GM19035 (cell line): ENCODE results near the gene RANBP10.

Experiments
- ATAC-seq: cut with Tn5 transposase; IDR thresholded peaks from one replicate; pipeline ENCODE4 v1.9.1; 2021; ENCODE audit not compliant: unreplicated experiment

RANBP10 gene

GRCh38 chr16:67679935-67680897, 126.1 kb downstream of the RANBP10 start:
- no peak for ATAC-seq

GRCh38 chr16:67678354-67679023, 127.9 kb downstream of the RANBP10 start:
- ATAC-seq, result no peak

GRCh38 chr16:67677712-67678111, 128.6 kb downstream of the RANBP10 start:
- ATAC-seq, result no peak

DNA sequence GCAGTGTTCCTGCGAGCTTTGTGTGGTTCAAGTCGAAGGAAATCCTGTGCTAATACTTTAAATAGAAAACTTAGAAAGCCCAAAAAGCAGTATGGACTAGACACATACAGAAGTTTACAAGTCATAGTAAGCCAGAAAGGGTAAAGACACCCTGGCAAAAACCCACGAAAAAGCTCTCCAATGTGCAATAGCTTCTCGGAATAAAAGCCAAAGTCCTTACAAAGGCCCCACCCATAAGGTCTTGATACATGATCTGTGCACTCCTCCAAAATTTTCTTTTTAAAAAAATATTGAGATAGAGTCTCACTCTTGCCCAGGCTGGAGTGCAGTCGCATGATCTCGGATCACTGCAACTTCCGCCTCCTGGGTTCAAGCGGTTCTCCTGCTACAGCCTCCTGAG, 129.4 kb downstream of the RANBP10 start:
- no peak for ATAC-seq

- ATAC-seq, result no peak
These were observed 129.8 kb downstream of the RANBP10 start for GRCh38 chr16:67676516-67676915.

DNA sequence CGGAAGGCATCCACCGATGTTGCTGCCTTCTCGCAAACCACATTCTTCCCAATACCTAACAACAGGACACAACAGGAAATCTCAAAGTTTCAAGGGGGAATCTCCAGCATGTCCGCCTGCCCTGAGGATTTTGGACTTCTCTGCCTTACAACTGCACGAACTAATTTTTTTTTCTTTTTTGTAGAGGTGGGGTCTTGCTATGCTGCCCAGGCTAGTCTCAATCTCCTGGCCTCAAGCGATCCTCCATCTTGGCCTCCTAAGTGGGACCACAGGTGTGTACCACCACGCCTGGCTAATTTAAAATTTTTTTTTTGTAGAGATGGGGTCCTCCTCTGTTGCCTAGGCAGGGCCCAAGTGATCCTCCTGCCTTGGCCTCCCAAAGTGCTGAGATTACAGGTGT, 130.4 kb downstream of the RANBP10 start:
- no peak for ATAC-seq

DNA sequence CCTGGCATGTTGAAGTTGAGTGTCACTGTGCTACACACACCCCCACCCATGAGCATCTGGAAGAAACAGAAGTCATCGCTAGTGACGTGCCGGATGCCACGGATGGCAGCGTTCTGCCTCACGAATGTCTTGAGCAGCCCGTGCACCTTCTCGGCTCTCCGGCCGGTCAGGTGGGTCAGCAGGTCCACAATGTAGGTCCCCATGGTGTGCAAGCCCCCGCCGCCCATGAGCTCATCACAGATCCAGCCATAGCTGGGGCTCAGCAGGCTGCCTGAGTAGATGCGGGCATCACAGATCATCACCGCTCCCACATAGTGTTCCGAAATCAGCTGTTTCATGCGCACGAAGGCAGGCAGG, 130.8 kb downstream of the RANBP10 start:
- no peak for ATAC-seq

DNA sequence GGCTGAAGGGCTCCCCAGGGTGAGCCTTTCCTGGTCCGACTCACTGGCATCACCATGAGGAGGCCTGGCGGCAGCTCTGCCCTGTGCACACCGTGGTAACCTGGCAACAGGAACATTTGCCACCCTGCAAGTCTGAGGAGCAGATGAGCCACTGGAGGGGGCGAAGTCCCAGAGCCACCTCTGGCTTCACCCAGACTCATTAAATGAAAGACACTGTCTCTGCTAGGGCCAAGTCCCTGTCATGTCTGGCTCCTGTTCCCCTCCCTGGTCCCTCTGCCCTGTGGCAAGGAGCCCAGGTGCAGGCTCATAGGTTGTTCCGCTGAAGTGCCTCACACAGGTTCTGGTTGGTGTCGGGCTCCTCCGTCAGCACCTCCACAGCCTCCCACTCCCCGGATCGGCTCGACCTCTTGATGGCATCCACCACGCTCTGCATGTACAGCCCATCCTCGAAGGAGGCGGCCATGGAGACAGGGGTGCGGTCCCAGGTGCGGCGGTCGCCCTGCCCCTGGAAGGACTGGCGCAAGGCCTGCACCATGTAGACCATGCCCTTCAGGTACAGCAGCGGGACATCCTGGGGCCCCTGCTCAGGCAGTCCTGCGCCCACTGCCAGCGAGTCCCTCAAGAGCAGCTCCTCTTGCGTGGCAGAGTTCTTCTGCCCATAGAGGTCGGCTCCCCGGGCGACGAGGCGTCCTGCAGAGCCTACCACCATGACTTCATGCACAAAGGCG, 131.3 kb downstream of the RANBP10 start:
- ATAC-seq, result no peak

DNA sequence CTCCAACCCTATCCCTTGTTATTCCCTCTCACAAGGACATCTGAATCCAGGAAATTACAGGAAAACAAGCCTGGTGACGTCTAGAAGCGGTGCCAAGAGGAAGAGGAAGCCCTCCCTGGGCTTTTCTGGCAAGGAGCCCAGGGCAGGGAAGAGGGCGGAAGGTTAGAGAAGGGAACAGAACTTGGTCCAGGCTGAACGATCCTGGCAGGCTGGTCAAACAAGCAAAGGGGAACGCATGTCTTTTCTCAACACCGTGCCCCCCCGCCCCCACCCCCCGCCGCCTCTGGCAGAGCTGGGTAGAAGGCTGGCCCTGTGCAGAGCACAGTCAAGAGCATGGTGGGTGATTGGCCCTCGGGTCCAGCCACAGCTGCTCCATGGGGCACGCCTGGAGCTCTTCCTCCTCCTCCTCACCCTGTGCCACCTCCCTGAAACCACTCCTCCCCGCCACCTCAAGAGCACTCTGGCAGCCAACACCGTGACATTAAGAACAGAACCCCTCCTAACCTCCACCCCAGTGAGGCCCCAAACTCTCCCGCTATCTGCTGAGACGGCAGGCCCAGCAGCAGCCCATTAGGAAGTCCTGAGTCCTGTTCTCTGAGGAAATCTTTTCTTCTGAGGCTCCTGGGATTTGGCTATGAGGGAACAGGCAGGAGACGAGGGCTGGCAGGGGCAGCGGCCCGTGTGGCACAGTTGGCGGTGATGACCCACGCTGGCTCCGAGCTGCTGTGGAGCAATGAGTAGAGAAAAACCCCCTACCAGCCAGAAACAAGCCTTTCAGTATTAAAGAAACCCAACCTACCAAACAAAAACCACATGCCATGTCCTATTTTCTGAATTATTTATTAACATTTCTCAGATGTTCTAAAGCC, 132.4 kb downstream of the RANBP10 start:
- ATAC-seq, result no peak
